ENCODE data around the gene NUP42. TPM values are rescaled to one million over a fixed set of nuclear protein-coding genes. Genes with fewer than 3 reads are reported as not detected.
A peak's percentile ranks its signal among the peaks of the same experiment; 100 is the strongest.

Gene NUP42
- total RNA-seq (ENCODE audit: low replicate concordance) = 60.1 and 67.7 TPM in 2 replicates

- no peak for TF ChIP-seq EZH2 (IDR thresholded peaks at IDR 0.05)
- TF ChIP-seq, protein P1, sequence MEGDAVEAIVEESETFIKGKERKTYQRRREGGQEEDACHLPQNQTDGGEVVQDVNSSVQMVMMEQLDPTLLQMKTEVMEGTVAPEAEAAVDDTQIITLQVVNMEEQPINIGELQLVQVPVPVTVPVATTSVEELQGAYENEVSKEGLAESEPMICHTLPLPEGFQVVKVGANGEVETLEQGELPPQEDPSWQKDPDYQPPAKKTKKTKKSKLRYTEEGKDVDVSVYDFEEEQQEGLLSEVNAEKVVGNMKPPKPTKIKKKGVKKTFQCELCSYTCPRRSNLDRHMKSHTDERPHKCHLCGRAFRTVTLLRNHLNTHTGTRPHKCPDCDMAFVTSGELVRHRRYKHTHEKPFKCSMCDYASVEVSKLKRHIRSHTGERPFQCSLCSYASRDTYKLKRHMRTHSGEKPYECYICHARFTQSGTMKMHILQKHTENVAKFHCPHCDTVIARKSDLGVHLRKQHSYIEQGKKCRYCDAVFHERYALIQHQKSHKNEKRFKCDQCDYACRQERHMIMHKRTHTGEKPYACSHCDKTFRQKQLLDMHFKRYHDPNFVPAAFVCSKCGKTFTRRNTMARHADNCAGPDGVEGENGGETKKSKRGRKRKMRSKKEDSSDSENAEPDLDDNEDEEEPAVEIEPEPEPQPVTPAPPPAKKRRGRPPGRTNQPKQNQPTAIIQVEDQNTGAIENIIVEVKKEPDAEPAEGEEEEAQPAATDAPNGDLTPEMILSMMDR (IDR thresholded peaks at IDR 0.05) = no peak
- no peak for TF ChIP-seq EZH2phosphoT487 (IDR thresholded peaks at IDR 0.05)
- peaks cover 3% of the 10 kb centered on the region for H3K9me3 Mint-ChIP-seq
- Histone ChIP-seq H3K9me3 (ENCODE audit: low read depth) (no peaks in the 10 kb centered on the region), H3K27me3 (no peaks in the 10 kb centered on the region), H3K36me3 (peaks cover 18% of the 10 kb centered on the region), H2AFZ (replicated peaks) (peak within 1 kb of the TSS; percentile 71), H3K79me2 (ENCODE audit: low read depth) (peaks cover 57% of the 10 kb centered on the region), H3K4me2 (peak within 1 kb of the TSS; percentile 85), H4K20me1 (ENCODE audit: low read depth) (peaks cover 17% of the 10 kb centered on the region), H3K4me1 (peaks cover 14% of the 10 kb centered on the region), H3K9ac (peak within 1 kb of the TSS; percentile 77), H3F3A (ENCODE audit: low read depth) (peaks cover 18% of the 10 kb centered on the region), H3K27ac (peak within 1 kb of the TSS; percentile 95), H3K4me3 (peak within 1 kb of the TSS; percentile 88)
- H3K27me3 Mint-ChIP-seq (ENCODE audit: insufficient read depth, low read depth) = no peaks in the 10 kb centered on the region
- H3K4me3 Mint-ChIP-seq = peak within 1 kb of the TSS; percentile 94
- H3K36me3 Mint-ChIP-seq = peaks cover 4% of the 10 kb centered on the region
- peaks cover 22% of the 10 kb centered on the region for H3K4me1 Mint-ChIP-seq
- H3K27ac Mint-ChIP-seq = peak within 1 kb of the TSS; percentile 99
- DNase-seq (ENCODE audit: low spot score) = peak; percentile 98
Measured at GRCh38 chr7:23181684-23182553, at the start of gene NUP42. Gene NUP42, plus strand, starts transcription at chr7:23182048. Its CDS starts 38 bp downstream, at chr7:23182086.

DNA sequence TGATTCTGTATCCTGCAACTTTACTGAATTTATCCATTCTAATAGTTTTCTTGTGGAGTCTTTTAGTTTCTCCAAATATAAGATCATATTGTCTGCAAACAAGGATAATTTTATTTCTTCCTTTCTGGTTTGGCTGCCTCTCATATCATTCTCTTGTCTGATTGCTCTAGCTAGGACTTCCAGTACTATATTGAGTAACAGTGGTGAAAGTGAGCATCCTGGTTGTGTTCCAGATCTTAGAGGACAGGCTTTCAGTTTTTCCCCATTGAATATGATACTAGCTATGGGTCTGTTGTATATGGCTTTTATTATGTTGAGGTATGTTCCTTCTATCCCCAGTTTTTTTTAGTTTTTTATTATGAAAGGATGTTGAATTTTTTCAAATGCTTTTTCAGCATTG lies 48.1 kb upstream of the NUP42 start:
- no peak overlapping the region for H3K4me2 ChIP-seq

GRCh38 chr7:23135755-23136154 lies 46.1 kb upstream of the NUP42 start:
- peaks cover 11% of the 10 kb centered on the region for H3K9me3 Mint-ChIP-seq
- Histone ChIP-seq H3K4me3 (no peak overlapping the region), H3K4me1 (no peaks in the 10 kb centered on the region), H3K4me2 (no peak overlapping the region), H3K36me3 (peaks cover 8% of the 10 kb centered on the region), H3K79me2 (ENCODE audit: low read depth) (no peaks in the 10 kb centered on the region), H4K20me1 (ENCODE audit: low read depth) (no peaks in the 10 kb centered on the region), H3K9me3 (ENCODE audit: low read depth) (no peaks in the 10 kb centered on the region), H3K27ac (peak overlapping the region; percentile 0), H3F3A (ENCODE audit: low read depth) (no peaks in the 10 kb centered on the region), H3K27me3 (no peaks in the 10 kb centered on the region), H3K9ac (no peak overlapping the region), H2AFZ (replicated peaks) (no peak overlapping the region)
- peaks cover 32% of the 10 kb centered on the region for H3K36me3 Mint-ChIP-seq
- TF ChIP-seq EZH2 (IDR thresholded peaks at IDR 0.05) (no peak), EZH2phosphoT487 (IDR thresholded peaks at IDR 0.05) (no peak)
- TF ChIP-seq, protein P1 (IDR thresholded peaks at IDR 0.05) = no peak
- no peaks in the 10 kb centered on the region for H3K27me3 Mint-ChIP-seq (ENCODE audit: insufficient read depth, low read depth)
- H3K4me3 Mint-ChIP-seq = no peak overlapping the region
- H3K4me1 Mint-ChIP-seq = no peaks in the 10 kb centered on the region
- no peak overlapping the region for H3K27ac Mint-ChIP-seq
- no peak for DNase-seq (ENCODE audit: low spot score)

More for the DNA sequence above, 48.1 kb upstream of the NUP42 start:
- H2AFZ ChIP-seq (replicated peaks) = no peak overlapping the region
- H3K36me3 ChIP-seq = peaks cover 19% of the 10 kb centered on the region
- no peak for DNase-seq (ENCODE audit: low spot score)
- peaks cover 36% of the 10 kb centered on the region for H3K36me3 Mint-ChIP-seq
- no peak overlapping the region for H3K27ac ChIP-seq
- no peaks in the 10 kb centered on the region for H3K4me1 Mint-ChIP-seq
- H3K27me3 Mint-ChIP-seq (ENCODE audit: insufficient read depth, low read depth) = no peaks in the 10 kb centered on the region
- no peaks in the 10 kb centered on the region for H3K27me3 ChIP-seq
- H3K9me3 ChIP-seq (ENCODE audit: low read depth) = no peaks in the 10 kb centered on the region
- peaks cover 11% of the 10 kb centered on the region for H3K9me3 Mint-ChIP-seq
- H4K20me1 ChIP-seq (ENCODE audit: low read depth) = no peaks in the 10 kb centered on the region
- no peak for TF ChIP-seq EZH2phosphoT487 (IDR thresholded peaks at IDR 0.05)
- H3K9ac ChIP-seq = no peak overlapping the region
- no peaks in the 10 kb centered on the region for H3F3A ChIP-seq (ENCODE audit: low read depth)
- H3K4me3 Mint-ChIP-seq = no peak overlapping the region
- no peaks in the 10 kb centered on the region for H3K4me1 ChIP-seq
- H3K4me3 ChIP-seq = no peak overlapping the region
- H3K27ac Mint-ChIP-seq = no peak overlapping the region
- no peaks in the 10 kb centered on the region for H3K79me2 ChIP-seq (ENCODE audit: low read depth)

GRCh38 chr7:23136216-23136615 lies 45.6 kb upstream of the NUP42 start:
- Mint-ChIP-seq H3K27me3 (ENCODE audit: insufficient read depth, low read depth) (no peaks in the 10 kb centered on the region), H3K4me3 (no peak overlapping the region)

More at GRCh38 chr7:23136216-23136615, 45.6 kb upstream of the NUP42 start:
- no peaks in the 10 kb centered on the region for H3K79me2 ChIP-seq (ENCODE audit: low read depth)
- H3F3A ChIP-seq (ENCODE audit: low read depth) = no peaks in the 10 kb centered on the region
- H3K27ac ChIP-seq = peak overlapping the region; percentile 0
- no peak for DNase-seq (ENCODE audit: low spot score)
- TF ChIP-seq, protein P1 (IDR thresholded peaks at IDR 0.05) = no peak
- TF ChIP-seq EZH2phosphoT487 (IDR thresholded peaks at IDR 0.05) (no peak), EZH2 (IDR thresholded peaks at IDR 0.05) (no peak)
- no peaks in the 10 kb centered on the region for H3K4me1 ChIP-seq
- no peak overlapping the region for H3K4me2 ChIP-seq
- H3K4me3 ChIP-seq = no peak overlapping the region
- Mint-ChIP-seq H3K9me3 (peaks cover 11% of the 10 kb centered on the region), H3K27ac (no peak overlapping the region), H3K4me1 (no peaks in the 10 kb centered on the region), H3K36me3 (peaks cover 33% of the 10 kb centered on the region)
- peaks cover 8% of the 10 kb centered on the region for H3K36me3 ChIP-seq
- no peak overlapping the region for H2AFZ ChIP-seq (replicated peaks)
- H3K9ac ChIP-seq = no peak overlapping the region
- no peaks in the 10 kb centered on the region for H3K9me3 ChIP-seq (ENCODE audit: low read depth)
- no peaks in the 10 kb centered on the region for H4K20me1 ChIP-seq (ENCODE audit: low read depth)
- no peaks in the 10 kb centered on the region for H3K27me3 ChIP-seq
